GM11168 (cell line): ENCODE results near the gene BRPF1.

Experiments used
- in situ Hi-C: fragments of 300-500 bp; cut with MboI; formaldehyde crosslinking; loops from one replicate; pipeline ENCODE4 v1.12.0; 2022; ENCODE audit warnings: low sequenced_read_pairs; ENCODE audit not compliant: unreplicated experiment

Gene BRPF1

DNA sequence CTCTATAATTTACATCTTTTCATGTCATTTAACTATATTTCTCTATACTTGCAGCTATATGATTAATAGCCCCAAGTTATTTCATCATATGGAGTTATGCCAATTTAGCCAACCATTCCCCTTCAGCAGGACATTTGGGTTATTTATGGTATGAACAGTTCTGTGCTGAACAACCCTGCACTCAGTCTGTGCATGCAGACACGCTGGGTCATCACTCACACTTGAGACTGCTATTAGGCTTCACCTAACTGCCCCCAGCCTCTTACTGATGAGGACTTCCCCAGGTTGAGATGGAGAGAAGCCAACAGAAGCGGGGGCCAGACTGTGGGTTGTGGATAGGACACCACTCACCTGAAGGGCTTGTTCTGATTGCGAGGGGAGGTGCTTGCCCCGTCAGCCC lies 53.4 kb downstream of the BRPF1 start:
- in situ Hi-C loops, result no loop called here

DNA sequence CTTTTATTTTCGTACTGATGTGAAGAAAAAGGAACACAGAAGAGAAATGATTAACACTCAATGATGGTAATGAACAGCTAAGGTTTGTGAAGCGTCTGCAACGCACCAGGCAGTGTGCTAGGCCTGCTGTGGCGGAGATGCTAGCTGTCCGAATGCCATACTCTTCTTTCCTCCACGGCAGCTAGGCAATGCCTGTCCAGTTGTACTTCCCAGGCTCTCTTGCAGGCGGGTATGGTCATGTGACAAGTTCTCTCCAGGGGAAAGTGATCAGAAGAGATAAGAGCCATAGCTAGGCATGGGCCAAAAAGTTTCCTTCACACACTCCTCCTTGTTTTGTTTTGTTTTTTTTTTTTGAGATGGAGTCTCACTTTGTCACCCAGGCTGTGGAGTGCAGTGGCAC lies 54.1 kb downstream of the BRPF1 start:
- in situ Hi-C loops, result no loop called here

DNA sequence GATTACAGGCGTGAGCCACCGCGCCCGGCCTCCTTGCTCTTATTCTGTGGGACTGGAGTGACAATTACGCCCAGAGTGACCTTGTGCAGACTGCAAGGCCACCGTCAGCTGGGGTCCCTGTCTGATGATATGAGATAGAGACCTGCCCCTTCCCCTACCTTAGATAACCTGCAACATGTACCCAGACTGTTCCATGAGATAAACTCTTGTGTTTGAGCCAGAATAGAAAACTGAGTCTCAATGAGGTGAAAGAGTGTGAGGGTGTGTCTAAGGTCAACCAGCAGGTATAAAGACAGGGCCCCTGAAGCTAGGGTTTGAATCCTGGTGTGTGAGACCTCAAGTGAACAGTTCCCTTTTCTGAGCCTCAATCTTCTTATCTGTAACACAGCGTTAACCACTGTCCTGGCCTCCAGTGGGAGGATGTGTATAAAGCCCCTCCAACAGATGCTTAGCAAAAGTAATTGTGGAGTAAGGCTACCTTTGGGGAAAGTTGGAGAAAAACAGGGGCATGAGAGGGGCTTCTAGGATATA lies 54.7 kb downstream of the BRPF1 start:
- in situ Hi-C loops, result no loop called here

DNA sequence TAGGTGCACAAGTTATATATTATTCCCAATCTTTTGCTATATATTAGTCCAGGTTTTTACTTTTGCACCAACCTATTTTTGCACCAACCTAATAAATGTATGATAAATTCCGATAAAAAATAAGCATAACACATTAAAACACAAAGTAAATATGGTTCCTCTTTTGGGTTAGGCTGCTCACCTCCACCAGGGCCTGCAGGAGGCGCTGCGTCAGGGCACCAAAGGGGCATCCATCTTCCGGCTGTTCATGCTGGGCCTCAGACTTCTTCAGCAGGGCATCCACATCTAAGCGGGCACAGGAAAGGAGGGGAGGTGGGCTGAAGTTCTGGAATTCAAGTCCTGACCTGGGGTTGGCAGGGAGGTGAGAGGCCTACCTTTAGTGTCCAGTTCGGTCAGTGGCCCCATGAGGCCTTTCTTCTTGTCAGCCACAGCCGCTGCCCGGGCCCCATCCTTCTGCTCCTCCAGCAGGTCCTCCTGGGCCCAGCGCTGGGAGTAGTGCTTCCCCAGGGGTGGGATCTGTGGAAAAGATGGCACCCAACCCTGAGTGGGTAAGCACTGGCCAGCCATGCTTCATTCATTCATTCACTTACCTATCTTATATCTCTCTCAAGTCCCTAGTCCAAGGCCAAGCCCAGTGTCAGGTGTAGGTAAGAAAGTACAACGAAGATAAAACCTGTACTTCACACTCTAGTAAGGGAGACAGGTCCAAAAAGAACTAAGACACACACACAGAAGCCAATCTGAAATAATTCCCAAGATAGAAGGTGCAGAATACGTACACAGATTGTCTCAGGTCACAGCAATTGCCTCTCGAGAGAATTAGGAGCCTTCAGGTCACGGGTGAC lies 55.5 kb downstream of the BRPF1 start:
- in situ Hi-C loops, result no loop called here

DNA sequence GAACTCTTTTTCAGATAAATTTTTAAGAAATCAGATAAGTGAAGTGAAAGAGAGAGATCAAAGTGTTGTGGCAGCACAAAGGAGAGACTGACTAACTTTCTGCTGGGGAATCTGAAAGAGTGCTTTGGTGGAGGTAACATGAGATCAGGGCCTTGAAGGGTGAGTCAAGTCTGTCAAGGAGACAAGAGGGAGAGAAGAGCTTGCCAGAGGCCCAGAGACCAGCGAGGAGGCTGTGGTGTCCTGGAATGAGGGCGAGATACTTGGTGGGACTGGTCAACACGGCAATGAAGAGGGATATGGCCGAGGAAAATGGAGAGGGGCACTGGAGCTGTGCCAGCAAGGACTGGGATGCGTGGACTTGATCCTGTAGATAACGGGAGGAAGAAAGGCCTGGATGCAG lies 56.2 kb downstream of the BRPF1 start:
- in situ Hi-C loops, result no loop called here

DNA sequence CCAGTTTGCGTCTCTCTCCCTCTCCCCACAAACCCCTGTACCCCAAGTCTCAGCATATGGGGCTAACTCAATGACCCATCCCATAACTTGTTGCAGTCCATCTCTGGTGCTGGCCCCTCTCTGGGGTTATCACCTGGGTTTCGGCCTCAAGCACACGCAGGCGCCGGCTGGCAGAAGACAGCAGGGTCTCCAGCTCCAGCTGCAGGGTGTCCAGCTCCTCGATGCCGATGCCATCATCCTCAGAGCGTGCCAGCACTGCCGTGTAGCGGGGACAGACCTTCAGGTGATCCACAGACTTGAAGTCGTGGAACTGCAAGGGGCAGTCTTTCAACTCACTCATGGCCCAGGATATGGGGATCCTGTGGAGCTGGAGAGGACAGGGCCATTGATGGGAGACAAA lies 59.6 kb downstream of the BRPF1 start:
- in situ Hi-C loops, result no loop called here

DNA sequence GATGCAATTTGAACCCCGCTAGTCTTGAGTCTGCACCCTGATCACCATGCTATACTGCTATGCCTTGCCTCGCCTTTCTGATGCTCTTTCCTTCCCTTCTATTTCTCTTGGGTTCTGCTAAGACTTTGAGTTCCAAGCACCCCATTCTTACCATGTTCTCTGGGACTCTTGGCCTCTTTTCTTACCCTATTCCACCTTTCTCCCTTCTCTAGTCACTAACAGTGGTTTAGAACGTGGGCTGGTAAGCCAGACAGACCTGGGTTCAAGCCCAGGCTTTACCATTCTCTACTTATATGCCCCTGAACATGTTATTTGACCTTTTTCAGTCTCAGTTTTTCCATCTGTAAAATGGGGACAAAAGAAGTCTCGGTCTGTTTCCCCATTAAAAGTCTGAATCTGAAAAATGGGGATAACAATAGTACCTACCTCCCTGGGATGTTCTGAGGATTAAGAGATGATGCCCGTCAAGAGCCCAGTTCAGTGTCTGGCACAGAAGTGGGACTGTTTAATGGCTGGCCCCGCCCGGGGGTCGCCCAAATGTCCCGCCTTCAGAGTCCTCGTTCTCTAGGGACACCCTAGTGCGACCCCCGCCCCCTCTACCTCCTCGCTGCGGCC lies 60.4 kb downstream of the BRPF1 start:
- in situ Hi-C loops, result no loop called here

DNA sequence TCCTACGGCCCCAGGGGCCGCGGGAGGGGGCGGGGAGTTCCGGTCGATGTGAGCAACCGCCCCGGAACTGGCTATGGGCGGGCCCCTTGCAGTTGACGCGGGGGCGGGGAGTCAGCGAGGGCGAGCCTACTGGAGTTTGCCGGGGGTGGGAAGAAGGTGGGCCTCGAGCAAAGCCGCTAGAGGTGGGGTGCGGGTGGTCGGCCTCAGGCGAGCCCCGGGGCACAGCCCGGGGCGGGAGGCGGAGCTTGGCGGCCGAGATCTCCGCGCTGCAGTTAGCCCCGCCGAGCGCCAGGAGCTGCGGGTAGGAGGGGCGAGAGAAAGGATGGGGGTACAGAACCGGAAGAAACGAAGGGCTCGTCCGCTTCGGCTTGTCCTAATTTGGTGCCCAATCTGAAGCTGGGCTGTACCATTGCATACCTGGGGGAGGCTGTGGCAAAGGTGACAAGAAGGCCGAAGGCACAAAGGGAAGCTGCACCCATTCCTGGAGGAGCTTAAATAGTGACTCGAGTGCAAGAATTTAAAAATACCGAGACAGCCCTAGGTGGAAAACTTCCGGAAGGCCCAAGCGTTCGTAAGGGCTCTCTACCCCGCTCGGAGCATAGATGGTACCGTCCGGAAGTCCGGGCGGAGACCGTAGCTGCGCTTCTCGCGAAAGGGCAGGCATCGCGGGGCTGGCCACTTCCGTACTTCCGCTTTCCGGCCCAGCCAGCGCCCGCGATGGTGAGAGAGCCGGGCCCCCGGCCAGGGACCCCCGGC lies 61.0 kb downstream of the BRPF1 start, which contains the start of the genes ARPC4 and TADA3:
ARPC4 (plus strand) TSS at position 678 of the 756 bp plus-strand sequence; CDS start at position 718, 40 bp downstream.
TADA3 (minus strand) TSS at position 69 of the 756 bp plus-strand sequence. CDS start 1,007 bp downstream, outside the sequence.
- in situ Hi-C loops, result no loop called here

DNA sequence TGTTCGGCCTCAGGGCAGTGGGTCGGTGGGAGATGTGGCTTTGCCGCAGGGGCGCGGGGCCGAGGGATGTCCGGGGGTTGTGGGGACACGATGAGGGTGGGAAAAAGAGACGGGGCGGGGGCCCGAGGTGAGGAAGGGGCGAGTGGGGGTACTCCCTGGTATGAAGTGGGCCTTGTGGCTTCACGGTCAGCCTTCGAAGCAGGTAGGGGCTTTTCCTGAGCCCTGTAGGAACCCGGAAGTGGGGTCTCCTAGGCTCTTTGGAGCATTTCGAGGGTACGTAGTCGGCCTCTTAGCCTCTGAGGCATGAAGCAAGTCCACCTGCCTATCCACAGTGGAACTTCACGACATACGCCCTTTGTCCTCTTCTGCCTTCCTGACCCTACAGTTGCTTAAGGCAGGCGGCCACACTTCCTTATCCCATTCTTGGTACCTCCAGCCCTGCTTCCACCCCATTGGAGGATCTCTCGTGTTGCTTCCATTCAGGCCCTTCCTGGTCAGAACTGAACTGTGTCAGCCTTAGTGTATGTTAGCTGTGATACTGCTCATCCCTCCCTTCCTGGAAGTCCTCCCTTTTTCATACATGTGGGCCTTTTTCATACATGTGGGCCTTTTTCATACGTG lies 61.7 kb downstream of the BRPF1 start:
- in situ Hi-C loops, result no loop called here

DNA sequence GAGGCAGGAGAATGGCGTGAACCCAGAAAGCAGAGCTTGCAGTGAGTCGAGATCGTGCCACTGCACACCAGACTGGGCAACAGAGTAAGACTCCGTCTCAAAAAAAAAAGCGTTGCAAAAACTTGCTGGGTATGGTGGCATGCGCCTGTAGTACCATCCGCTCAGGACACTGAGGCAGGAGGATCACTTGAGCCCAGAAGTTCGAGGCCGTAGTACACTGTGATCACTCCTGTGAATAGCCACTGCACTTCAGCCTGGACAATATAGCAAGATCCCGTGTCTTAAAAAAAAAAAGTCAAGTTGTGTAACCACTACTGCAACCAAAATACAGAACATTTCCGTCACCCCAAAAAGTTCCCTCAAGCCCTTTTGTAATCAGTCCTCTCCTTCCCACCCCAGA lies 62.9 kb downstream of the BRPF1 start:
- in situ Hi-C loops, result no loop called here

DNA sequence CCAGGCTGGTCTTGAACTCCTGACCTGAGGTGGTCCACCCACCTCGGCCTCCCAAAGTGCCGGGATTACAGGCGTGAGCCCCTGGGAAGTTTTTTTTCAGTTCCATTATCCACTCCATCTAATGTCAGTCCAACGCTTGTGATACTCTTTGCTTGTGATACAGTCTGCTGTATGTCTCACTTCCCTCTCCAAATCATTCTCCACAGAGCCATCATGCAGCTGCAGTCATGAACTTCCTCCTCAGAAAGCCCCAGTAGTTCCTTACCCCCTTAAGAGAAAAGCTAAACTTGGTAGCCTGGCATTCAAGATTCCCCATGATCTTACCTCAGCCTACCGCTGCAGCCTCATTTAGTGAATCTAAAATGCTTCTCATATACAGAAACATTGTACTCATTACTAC lies 63.7 kb downstream of the BRPF1 start:
- in situ Hi-C loops, result no loop called here

DNA sequence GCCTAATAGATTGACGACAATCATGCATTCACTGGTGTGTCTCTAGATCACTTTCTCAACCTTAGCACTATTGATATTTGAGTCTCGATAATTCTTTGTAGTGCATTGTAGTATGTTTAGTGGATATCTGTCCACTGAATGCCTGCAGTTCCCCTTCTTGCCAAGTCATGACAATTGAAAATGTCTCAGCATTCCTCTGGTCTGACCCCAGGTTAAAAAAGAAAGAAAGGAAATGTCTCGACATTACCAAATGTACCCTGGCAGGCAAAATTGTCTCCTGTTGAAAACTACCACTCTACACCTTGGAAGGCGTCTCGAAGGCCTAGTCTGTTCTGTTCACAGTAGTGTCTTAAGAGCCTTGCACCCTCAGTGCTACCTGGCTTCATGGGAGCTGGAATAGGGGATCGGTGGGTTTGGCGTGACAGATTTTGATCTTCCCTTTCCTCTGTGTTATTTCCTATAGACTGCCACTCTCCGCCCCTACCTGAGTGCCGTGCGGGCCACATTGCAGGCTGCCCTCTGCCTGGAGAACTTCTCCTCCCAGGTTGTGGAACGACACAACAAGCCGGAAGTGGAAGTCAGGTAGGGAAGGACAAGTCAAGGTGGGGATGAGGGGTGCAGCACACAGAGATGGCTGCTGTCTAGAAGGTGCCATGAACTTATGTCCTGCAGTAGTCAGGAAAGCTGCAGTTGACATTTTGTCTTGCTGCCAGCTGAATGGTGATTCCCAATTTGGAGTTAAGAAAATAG lies 65.8 kb downstream of the BRPF1 start:
- in situ Hi-C loops, result no loop called here
